Right kidney (tissue), 1 donor: ENCODE measurements around the gene KRTAP12-1.

Experiments
- DNase-seq: peaks from one replicate; pipeline ENCODE4 v3.0.0-alpha.2; 2016

KRTAP12-1 gene

DNA sequence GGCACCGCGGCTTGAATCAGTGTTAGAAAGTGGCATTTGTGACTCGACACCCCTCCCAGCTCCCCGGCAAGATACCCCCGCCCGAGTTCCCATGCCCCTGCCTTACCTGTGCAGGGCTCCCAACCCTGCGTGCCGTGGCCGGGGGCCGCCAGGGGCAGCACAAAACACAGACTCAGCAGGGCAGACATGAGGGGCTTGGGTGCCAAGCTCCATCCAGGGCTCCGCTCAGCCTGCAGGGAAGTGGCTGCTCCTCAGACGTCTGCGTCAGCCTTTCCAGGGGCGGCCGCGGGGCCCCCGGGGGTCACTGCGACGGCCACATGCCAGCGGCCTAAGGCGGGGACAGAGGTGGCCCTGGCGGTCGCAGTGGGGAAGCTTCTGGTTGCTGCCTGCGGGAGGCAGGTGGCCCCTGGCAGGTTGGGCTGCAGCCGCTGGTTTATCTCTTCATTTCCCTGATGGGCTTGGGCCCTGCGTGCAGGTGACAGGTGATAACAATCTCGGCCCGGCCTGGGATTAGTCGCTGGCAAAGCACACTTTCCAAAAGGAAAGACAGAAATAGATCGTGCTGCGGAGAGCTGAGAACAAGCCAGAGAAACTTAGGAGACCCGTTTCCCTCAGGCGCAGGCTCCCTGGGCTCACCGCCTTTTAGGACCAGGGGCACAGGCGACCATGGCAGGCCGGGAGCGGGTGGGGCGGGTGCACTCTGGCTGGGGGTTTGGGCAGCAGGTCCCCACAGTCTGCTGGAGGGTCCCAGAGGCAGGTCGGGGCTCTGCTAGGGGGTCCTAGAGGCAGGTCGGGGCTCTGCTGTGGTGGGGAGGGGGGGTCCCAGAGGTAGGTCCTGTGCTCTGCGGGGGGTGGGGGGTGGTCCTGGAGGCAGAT, 29.6 kb upstream of the KRTAP12-1 start, which contains the start of gene TSPEAR:
Gene TSPEAR, minus strand, starts transcription at position 246 of the 876 bp plus-strand sequence. Its CDS starts 58 bp downstream, at position 188.
- DNase-seq, result peak; percentile 59

GRCh38 chr21:44710756-44711326, 28.9 kb upstream of the KRTAP12-1 start:
- no peak for DNase-seq

- no peak for DNase-seq
These were observed 28.3 kb upstream of the KRTAP12-1 start for GRCh38 chr21:44710294-44710665.

- DNase-seq, result no peak
These were observed 27.7 kb upstream of the KRTAP12-1 start for GRCh38 chr21:44709426-44710293.

DNA sequence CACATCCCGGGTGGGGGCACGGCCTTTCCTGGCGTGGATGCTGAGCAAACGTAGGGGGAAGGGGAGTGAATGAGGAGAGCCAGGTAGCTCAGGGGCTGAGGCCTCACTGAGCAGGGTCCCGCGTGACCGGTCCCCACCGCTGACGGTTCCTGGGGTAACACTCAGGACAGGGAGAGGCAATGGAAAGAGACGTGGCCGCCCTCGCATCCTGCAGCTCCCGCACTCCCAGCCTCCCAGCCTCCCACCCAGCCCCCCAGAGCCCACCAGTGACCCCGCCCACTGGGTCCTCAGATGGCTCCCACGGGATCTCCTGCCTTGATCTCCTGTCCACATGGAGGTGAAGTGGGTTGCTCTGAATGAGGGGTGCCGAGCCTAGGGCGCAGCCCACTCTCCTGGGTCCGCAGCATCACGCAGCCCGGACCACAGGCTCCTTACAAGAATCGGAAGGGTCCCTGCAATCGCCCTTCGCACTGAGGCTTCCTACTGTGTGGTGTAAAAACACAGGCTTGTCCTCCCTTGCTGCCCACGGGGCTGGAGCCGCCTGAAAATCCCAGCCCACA, 27.0 kb upstream of the KRTAP12-1 start:
- DNase-seq, result no peak

DNA sequence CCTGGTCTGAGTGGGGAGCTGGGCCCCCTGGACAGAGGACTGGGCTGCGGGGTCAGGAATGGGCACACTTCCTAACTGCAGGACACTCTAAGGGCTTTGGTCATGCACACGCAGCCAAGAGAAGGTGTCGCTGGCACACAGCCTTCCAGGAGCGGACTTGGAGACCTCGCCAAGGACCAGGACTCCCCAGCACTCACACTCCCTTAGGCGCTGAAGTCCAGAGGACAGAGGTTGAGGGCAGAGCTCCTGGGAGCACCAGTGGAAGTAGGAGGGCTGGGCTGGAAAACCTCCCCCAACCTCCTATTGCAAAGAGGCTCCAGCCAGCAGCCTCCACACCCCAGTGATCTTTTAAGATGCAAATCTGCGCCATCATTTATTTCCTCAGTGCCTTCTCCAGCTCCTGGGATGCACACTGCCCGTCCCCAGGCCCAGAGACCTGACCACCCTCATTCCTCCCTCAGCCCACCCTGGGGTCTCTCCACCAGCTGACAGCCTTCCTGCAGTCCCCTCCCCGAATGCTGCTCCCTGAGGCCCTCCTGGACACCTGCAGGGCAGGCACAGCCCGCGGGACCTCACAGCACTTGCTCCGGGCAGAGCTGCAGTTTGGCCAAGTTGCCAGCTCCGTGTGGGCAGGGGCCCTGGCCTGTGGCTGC, 26.4 kb upstream of the KRTAP12-1 start:
- peak; percentile 53 for DNase-seq

GRCh38 chr21:44706706-44707581, 25.0 kb upstream of the KRTAP12-1 start:
- no peak for DNase-seq

GRCh38 chr21:44706026-44706705, 24.2 kb upstream of the KRTAP12-1 start:
- DNase-seq, result no peak

- DNase-seq, result no peak
These were observed 22.7 kb upstream of the KRTAP12-1 start for GRCh38 chr21:44704636-44705001.

- DNase-seq, result no peak
These were observed 22.0 kb upstream of the KRTAP12-1 start for GRCh38 chr21:44703731-44704635.

- DNase-seq, result no peak
These were observed 21.2 kb upstream of the KRTAP12-1 start for GRCh38 chr21:44702973-44703730.

GRCh38 chr21:44702111-44702972, 20.4 kb upstream of the KRTAP12-1 start:
- no peak for DNase-seq

GRCh38 chr21:44701541-44701940, 19.6 kb upstream of the KRTAP12-1 start:
- DNase-seq, result no peak

- no peak for DNase-seq
These were observed 19.0 kb upstream of the KRTAP12-1 start for GRCh38 chr21:44701023-44701400.

GRCh38 chr21:44700101-44701022, 18.4 kb upstream of the KRTAP12-1 start:
- no peak for DNase-seq

DNA sequence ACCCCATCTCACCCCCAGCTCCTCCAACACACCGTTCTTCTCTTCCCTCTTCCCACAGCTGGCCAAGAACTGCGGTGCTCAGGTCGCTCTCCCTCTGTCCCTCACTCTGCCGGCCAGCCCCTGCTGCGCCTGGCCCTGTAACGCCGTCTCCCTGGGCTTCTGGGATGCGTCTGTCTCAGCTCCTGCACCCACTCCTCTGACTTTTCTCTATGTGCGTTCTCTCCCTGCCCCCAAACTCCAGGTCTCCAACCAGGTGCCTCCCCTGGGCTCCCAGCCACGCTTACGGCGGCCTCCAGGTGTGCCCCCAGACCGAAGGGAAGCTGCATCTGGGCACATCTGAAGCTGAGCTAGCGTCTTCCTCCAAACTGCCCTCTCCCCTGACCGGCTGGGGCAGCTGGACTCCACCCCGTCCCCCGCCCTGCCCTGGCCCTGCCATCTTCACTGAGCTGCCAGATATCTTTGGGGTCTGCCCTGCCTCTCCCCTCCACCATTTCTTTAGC, 17.6 kb upstream of the KRTAP12-1 start:
- DNase-seq, result no peak
